Neural cell (in vitro differentiated cells): Measurements from ENCODE around the gene EYS. TPM values are rescaled to one million over a fixed set of nuclear protein-coding genes. Genes with fewer than 3 reads are reported as not detected.

Experiments used
- H2AFZ ChIP-seq: fragments of 200-600, 300-800 bp; sonication (generic), shearing (Covaris generic); 2 replicates; pipeline ENCODE4 v1.6.0; 2014; ENCODE audit warnings: low read depth, mild to moderate bottlenecking, antibody characterized with exemption, low read length, moderate library complexity
- H3F3A ChIP-seq: fragments of 200-600 bp; shearing (Covaris generic); 2 replicates; pipeline ENCODE4 v1.6.1; 2016; ENCODE audit warnings: mild to moderate bottlenecking, moderate library complexity, mixed read lengths, antibody characterized with exemption, low read length; ENCODE audit not compliant: insufficient read depth, poor library complexity, severe bottlenecking
- H3K27ac ChIP-seq: fragments of 200-600, 300-800 bp; sonication (generic), shearing (Covaris generic); 2 replicates; pipeline ENCODE4 v1.5.1; 2014; ENCODE audit warnings: mild to moderate bottlenecking, low read length, moderate library complexity
- H3K27me3 ChIP-seq: fragments of 300-800, 200-600 bp; sonication (generic), shearing (Covaris generic); 2 replicates; pipeline ENCODE4 v1.6.0; 2014; ENCODE audit warnings: mild to moderate bottlenecking, low read depth, low read length, moderate library complexity; ENCODE audit not compliant: insufficient read depth
- H3K36me3 ChIP-seq: fragments of 300-800, 200-600 bp; sonication (generic), shearing (Covaris generic); 2 replicates; pipeline ENCODE4 v1.5.1; 2014; ENCODE audit warnings: mild to moderate bottlenecking, antibody characterized with exemption, low read length, moderate library complexity; ENCODE audit not compliant: insufficient read depth
- H3K4me2 ChIP-seq: fragments of 300-800, 200-600 bp; sonication (generic), shearing (Covaris generic); 2 replicates; pipeline ENCODE4 v1.6.0; 2014; ENCODE audit warnings: mild to moderate bottlenecking, low read length
- H3K4me3 ChIP-seq: fragments of 300-800, 200-600 bp; sonication (generic), shearing (Covaris generic); 2 replicates; pipeline ENCODE4 v1.5.1; 2014; ENCODE audit warnings: mild to moderate bottlenecking, low read length, moderate library complexity
- H3K79me2 ChIP-seq: fragments of 200-600 bp; shearing (Covaris generic); replicated peaks from 2 replicates; pipeline ENCODE4 v1.6.0; 2014; ENCODE audit warnings: mild to moderate bottlenecking, low read length, moderate library complexity; ENCODE audit not compliant: insufficient read depth
- H3K9ac ChIP-seq: fragments of 300-800, 200-600 bp; sonication (generic), shearing (Covaris generic); 2 replicates; pipeline ENCODE4 v1.6.1; 2016; ENCODE audit warnings: mild to moderate bottlenecking, low read length, mixed read lengths
- H3K9me2 ChIP-seq: fragments of 200-600 bp; shearing (Covaris generic); 2 replicates; pipeline ENCODE4 v1.6.1; 2016; ENCODE audit warnings: mild to moderate bottlenecking, low read length, mixed read lengths; ENCODE audit not compliant: insufficient read depth
- H3K9me3 ChIP-seq: fragments of 200-600, 300-800 bp; sonication (generic), shearing (Covaris generic); 2 replicates; pipeline ENCODE4 v1.6.1; 2016; ENCODE audit warnings: mild to moderate bottlenecking, mixed run types, low read length, moderate library complexity, mixed read lengths
- H4K20me1 ChIP-seq: fragments of 200-600 bp; shearing (Covaris generic); 2 replicates; pipeline ENCODE4 v1.6.1; 2016; ENCODE audit warnings: mild to moderate bottlenecking, mixed run types; ENCODE audit not compliant: insufficient read depth
- CTCF ChIP-seq: fragments of 450-650 bp; IDR thresholded peaks from 2 replicates; pipeline ENCODE4 v1.5.1; 2014; ENCODE audit warnings: antibody characterized with exemption, mild to moderate bottlenecking, moderate library complexity; ENCODE audit not compliant: poor library complexity, severe bottlenecking
- EP300 ChIP-seq: fragments of 450-650 bp; conservative IDR thresholded peaks from 2 replicates; pipeline ENCODE4 v1.6.1; 2014; ENCODE audit warnings: antibody characterized with exemption, mild to moderate bottlenecking, moderate library complexity; ENCODE audit not compliant: poor library complexity, severe bottlenecking
- EZH2 ChIP-seq: fragments of 200-600, 300-800 bp; shearing (Covaris generic), sonication (generic); IDR thresholded peaks from 2 replicates; pipeline ENCODE4 v1.6.1; 2014; ENCODE audit warnings: antibody characterized with exemption, low read length, borderline replicate concordance, mild to moderate bottlenecking; ENCODE audit not compliant: insufficient read depth, poor library complexity, severe bottlenecking
- MXI1 ChIP-seq: fragments of 450-650 bp; conservative IDR thresholded peaks from 2 replicates; pipeline ENCODE4 v1.6.1; 2014; ENCODE audit warnings: antibody characterized with exemption, mild to moderate bottlenecking; ENCODE audit not compliant: poor library complexity, severe bottlenecking
- POLR2AphosphoS5 ChIP-seq: IDR thresholded peaks from 2 replicates; pipeline ENCODE4 v1.6.1; 2012
- RAD21 ChIP-seq: fragments of 450-650 bp; conservative IDR thresholded peaks from 2 replicates; pipeline ENCODE4 v1.6.1; 2014; ENCODE audit warnings: antibody characterized with exemption, mild to moderate bottlenecking, moderate library complexity
- REST ChIP-seq: IDR thresholded peaks from 2 replicates; pipeline ENCODE4 v1.6.1; 2012; ENCODE audit warnings: borderline replicate concordance
- SMC3 ChIP-seq: fragments of 450-650 bp; conservative IDR thresholded peaks from 2 replicates; pipeline ENCODE4 v1.6.1; 2014; ENCODE audit warnings: antibody characterized with exemption, mild to moderate bottlenecking, moderate library complexity; ENCODE audit not compliant: poor library complexity
- TAF1 ChIP-seq: IDR thresholded peaks from 2 replicates; pipeline ENCODE4 v1.6.1; 2012; ENCODE audit warnings: low read depth
- polyA plus RNA-seq: library from polyadenylated mRNA; depleted of rRNA; stranded (reverse); fragments of >200 nt; gene quantifications from 2 replicates; pipeline ENCODE4 v1.2.3, GENCODE V29; 2014

The EYS gene
- polyA plus RNA-seq, 1 donor from 2014 or later: 0.38 TPM

- Histone ChIP-seq H3K4me2 (no peak overlapping the region), H3K9ac (no peak overlapping the region), H3K27ac (no peak overlapping the region), H3K4me3 (no peak overlapping the region), H4K20me1 (no peaks in the 10 kb centered on the region), H3F3A (no peaks in the 10 kb centered on the region), H3K79me2 (no peaks in the 10 kb centered on the region), H2AFZ (no peak overlapping the region), H3K27me3 (no peaks in the 10 kb centered on the region), H3K36me3 (no peaks in the 10 kb centered on the region), H3K9me2 (no peaks in the 10 kb centered on the region), H3K9me3 (no peaks in the 10 kb centered on the region)
- no peak for TF ChIP-seq CTCF
These were observed 994.4 kb downstream of the EYS start for GRCh38 chr6:64712606-64713005.

GRCh38 chr6:64703922-64704321 lies 1003.1 kb downstream of the EYS start:
- Histone ChIP-seq H4K20me1 (no peaks in the 10 kb centered on the region), H3F3A (no peaks in the 10 kb centered on the region), H3K4me3 (no peak overlapping the region), H3K36me3 (no peaks in the 10 kb centered on the region), H3K27ac (no peak overlapping the region), H3K9ac (no peak overlapping the region), H2AFZ (no peak overlapping the region), H3K79me2 (no peaks in the 10 kb centered on the region), H3K9me2 (no peaks in the 10 kb centered on the region), H3K27me3 (no peaks in the 10 kb centered on the region), H3K9me3 (no peaks in the 10 kb centered on the region), H3K4me2 (no peak overlapping the region)
- TF ChIP-seq SMC3 (no peak), POLR2AphosphoS5 (no peak), EP300 (no peak), CTCF (no peak), TAF1 (no peak), REST (no peak)

- H3K4me3 ChIP-seq: no peak overlapping the region
- H3F3A ChIP-seq: no peaks in the 10 kb centered on the region
- no peak overlapping the region for H3K27ac ChIP-seq
- H3K9me3 ChIP-seq: peaks cover 7% of the 10 kb centered on the region
- H3K27me3 ChIP-seq: no peaks in the 10 kb centered on the region
- H3K9me2 ChIP-seq: no peaks in the 10 kb centered on the region
- no peak overlapping the region for H3K4me2 ChIP-seq
- H4K20me1 ChIP-seq: no peaks in the 10 kb centered on the region
- H3K9ac ChIP-seq: no peak overlapping the region
- no peaks in the 10 kb centered on the region for H3K79me2 ChIP-seq
- H2AFZ ChIP-seq: no peak overlapping the region
- no peaks in the 10 kb centered on the region for H3K36me3 ChIP-seq
- TF ChIP-seq REST (no peak), TAF1 (no peak), EZH2 (no peak), MXI1 (no peak), SMC3 (no peak), RAD21 (no peak), EP300 (no peak), POLR2AphosphoS5 (no peak)
These were observed 1011.0 kb downstream of the EYS start for GRCh38 chr6:64696053-64696452.
